Tibial nerve (tissue), 4 donors: ENCODE results near the gene FXYD6. TPM values are rescaled to one million over a fixed set of nuclear protein-coding genes. Genes with fewer than 3 reads are reported as not detected.

ENCODE experiments used
- DNase-seq, 2 donors: peaks; one replicate each; pipeline ENCODE4 v3.0.0-alpha.2; 2019; ENCODE audit warnings: low spot score in 2 of 2
- H3K27ac ChIP-seq, 4 donors: fragments of 200-600 bp; sonication (generic) in 3 of 4; one replicate each; pipeline ENCODE4 v1.5.1; 2017 to 2019; ENCODE audit warnings: mild to moderate bottlenecking in 1 of 4
- H3K27me3 ChIP-seq, 2 donors: fragments of 200-600 bp; sonication (generic) in 1 of 2; one replicate each; pipeline versions ENCODE4 v1.5.1 to v1.6.0; 2017 to 2019
- H3K36me3 ChIP-seq, 3 donors: fragments of 200-600 bp; sonication (generic); one replicate each; pipeline ENCODE4 v1.5.1; 2018 to 2019
- H3K4me1 ChIP-seq, 4 donors: fragments of 200-600 bp; sonication (generic) in 3 of 4; one replicate each; pipeline ENCODE4 v1.5.1; 2017 to 2019
- H3K4me3 ChIP-seq, 4 donors: fragments of 200-600 bp; sonication (generic) in 3 of 4; one replicate each; pipeline ENCODE4 v1.5.1; 2017 to 2019; ENCODE audit warnings: mild to moderate bottlenecking in 1 of 4, moderate library complexity in 1 of 4
- H3K9me3 ChIP-seq, 4 donors: fragments of 200-600 bp; sonication (generic) in 3 of 4; one replicate each; pipeline ENCODE4 v1.5.1; 2017 to 2019
- CTCF ChIP-seq, 5 experiments: fragments of 200-600 bp in 3 of 5; fragments of 450-650 bp in 2 of 5; sonication (generic) in 3 of 5; IDR thresholded peaks; one replicate each; pipeline ENCODE4 v1.5.1; 2016 to 2019; ENCODE audit warnings: antibody characterized with exemption in 5 of 5, mild to moderate bottlenecking in 3 of 5, moderate library complexity in 2 of 5
- EP300 ChIP-seq, 2 donors: sonication (generic); formaldehyde crosslinking; IDR thresholded peaks; one replicate each; pipeline ENCODE4 v1.6.1; 2017; ENCODE audit warnings: antibody characterized with exemption in 2 of 2, mild to moderate bottlenecking in 1 of 2
- POLR2A ChIP-seq, 2 donors: fragments of 450-650 bp; IDR thresholded peaks; one replicate each; pipeline ENCODE4 v1.6.1; 2017; ENCODE audit warnings: antibody characterized with exemption in 2 of 2, mild to moderate bottlenecking in 2 of 2, moderate library complexity in 2 of 2
- WGBS, 2 donors: methylation state at CpG; one replicate each; pipeline ENCODE4 v1.1.5; 2018; 5-methylcytosine and 5-hydroxymethylcytosine counted together
- total RNA-seq, 4 donors: library from RNA; depleted of rRNA; stranded (reverse); fragments of >200 nt; gene quantifications; one replicate each; pipeline ENCODE4 v1.1.0, GENCODE V29; 2016

Gene FXYD6
- total RNA-seq, 4 donors from 2014 or later, result 29.4 to 74.1 (median 65.7) TPM

GRCh38 chr11:117923275-117923674 lies 46.8 kb upstream of the FXYD6 start:
- Histone ChIP-seq H3K4me1 (no peaks in the 10 kb centered on the region), H3K4me3 (no peak overlapping the region), H3K36me3 (no peaks in the 10 kb centered on the region), H3K9me3 (no peaks in the 10 kb centered on the region), H3K27me3 (no peaks in the 10 kb centered on the region), H3K27ac (no peak overlapping the region)
- DNase-seq, result no peak
- TF ChIP-seq EP300 (IDR thresholded peaks at IDR 0.05) (no peak), CTCF (IDR thresholded peaks at IDR 0.05) (no peak)
- 80 to 91% methylated on average over 4 of the region's 4 CpGs for WGBS, 2 donors

- Histone ChIP-seq H3K27me3 (no peaks in the 10 kb centered on the region), H3K9me3 (no peaks in the 10 kb centered on the region), H3K27ac (no peak overlapping the region), H3K4me3 (no peak overlapping the region), H3K4me1 (no peaks in the 10 kb centered on the region), H3K36me3 (no peaks in the 10 kb centered on the region)
- 86 to 91% methylated on average over 5 of the region's 5 CpGs for WGBS, 2 donors
- TF ChIP-seq CTCF (IDR thresholded peaks at IDR 0.05), result no peak
- TF ChIP-seq POLR2A (IDR thresholded peaks at IDR 0.05), result no peak
- no peak for TF ChIP-seq EP300 (IDR thresholded peaks at IDR 0.05)
- no peak for DNase-seq
These were observed 45.4 kb upstream of the FXYD6 start for GRCh38 chr11:117921893-117922292.

- no peak overlapping the region for H3K4me3 ChIP-seq
- H3K9me3 ChIP-seq, result no peaks in the 10 kb centered on the region
- H3K36me3 ChIP-seq, result no peaks in the 10 kb centered on the region
- 88 to 91% methylated on average over 2 of the region's 2 CpGs for WGBS, 2 donors
- H3K27me3 ChIP-seq, result no peaks in the 10 kb centered on the region
- DNase-seq, result no peak
- no peak overlapping the region for H3K27ac ChIP-seq
- H3K4me1 ChIP-seq, result no peaks in the 10 kb centered on the region
- no peak for TF ChIP-seq EP300 (IDR thresholded peaks at IDR 0.05)
- no peak for TF ChIP-seq POLR2A (IDR thresholded peaks at IDR 0.05)
- TF ChIP-seq CTCF (IDR thresholded peaks at IDR 0.05), result no peak
These were observed 45.0 kb upstream of the FXYD6 start for GRCh38 chr11:117921456-117921855.

- WGBS, 2 donors, result 84 to 86% methylated on average over 4 of the region's 4 CpGs
These were observed 43.3 kb upstream of the FXYD6 start for GRCh38 chr11:117919781-117920221.

GRCh38 chr11:117919341-117919740 lies 42.9 kb upstream of the FXYD6 start:
- Histone ChIP-seq H3K27me3 (no peaks in the 10 kb centered on the region), H3K36me3 (no peaks in the 10 kb centered on the region), H3K4me1 (no peaks in the 10 kb centered on the region), H3K4me3 (no peak overlapping the region), H3K9me3 (no peaks in the 10 kb centered on the region), H3K27ac (no peak overlapping the region)
- no peak for DNase-seq
- TF ChIP-seq CTCF (IDR thresholded peaks at IDR 0.05) (no peak), POLR2A (IDR thresholded peaks at IDR 0.05) (no peak), EP300 (IDR thresholded peaks at IDR 0.05) (no peak)
- 49 to 52% methylated on average over 4 of the region's 4 CpGs for WGBS, 2 donors

More at GRCh38 chr11:117919781-117920221, 43.3 kb upstream of the FXYD6 start:
- Histone ChIP-seq H3K4me1 (no peaks in the 10 kb centered on the region), H3K9me3 (no peaks in the 10 kb centered on the region), H3K36me3 (no peaks in the 10 kb centered on the region), H3K4me3 (no peak overlapping the region), H3K27ac (no peak overlapping the region), H3K27me3 (no peaks in the 10 kb centered on the region)
- DNase-seq, result no peak
- TF ChIP-seq EP300 (IDR thresholded peaks at IDR 0.05) (no peak), CTCF (IDR thresholded peaks at IDR 0.05) (no peak)
